SK-N-DZ (cell line): Measurements from ENCODE around the gene ACSM2A.
"Not testable (repeated sequence)": the region's sequence is repeated elsewhere in the genome, so short reads cannot be mapped to it uniquely, and the experiment has no call there.

Experiments
- DNase-seq: peaks from one replicate; pipeline ENCODE4 v3.0.0-alpha.2; 2015; ENCODE audit warnings: low spot score

The ACSM2A gene

GRCh38 chr16:20453633-20454032 lies 2.3 kb downstream of the ACSM2A start:
- not testable (repeated sequence) for DNase-seq

DNA sequence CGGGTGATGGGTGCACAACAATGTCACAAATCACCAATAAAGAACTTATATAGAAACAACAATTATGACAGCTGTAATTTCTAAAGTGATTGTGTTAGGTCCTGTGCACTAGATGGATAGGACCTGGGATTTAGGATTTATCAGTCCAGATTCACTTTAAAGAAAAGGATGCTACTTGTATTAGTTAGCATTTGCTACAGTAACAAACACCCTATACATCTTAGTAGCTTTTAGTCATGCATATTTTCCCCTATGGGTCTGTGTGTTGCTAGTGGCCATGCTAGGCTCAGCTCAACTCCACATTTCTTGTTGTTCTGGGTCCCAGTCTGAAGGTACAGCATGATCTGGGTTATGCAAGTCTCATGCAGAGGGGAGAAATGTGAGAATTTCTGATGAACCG lies 7.9 kb downstream of the ACSM2A start:
- DNase-seq: not testable (repeated sequence)

GRCh38 chr16:20460313-20460712 lies 9.0 kb downstream of the ACSM2A start:
- DNase-seq: not testable (repeated sequence)

DNA sequence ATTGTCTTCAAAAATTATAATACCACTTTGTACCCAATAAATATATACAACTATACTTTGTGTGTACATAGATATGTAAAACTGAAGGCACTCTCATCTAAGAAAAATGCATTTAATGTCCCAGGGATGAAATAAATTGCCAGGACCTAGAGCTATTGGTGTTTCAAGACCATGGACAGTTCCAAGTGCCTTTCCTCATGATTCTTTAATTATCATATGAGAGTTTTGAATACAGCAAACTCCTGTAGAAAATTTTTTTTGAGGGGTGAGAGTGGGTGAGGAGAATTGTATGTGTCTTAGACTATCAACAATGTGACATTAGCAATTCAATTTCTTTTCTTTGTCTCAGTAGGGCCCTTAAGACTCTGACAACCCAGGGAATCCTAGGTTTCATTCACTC lies 17.6 kb downstream of the ACSM2A start:
- DNase-seq: not testable (repeated sequence)

- DNase-seq: not testable (repeated sequence)
Observed at GRCh38 chr16:20469930-20470329, 18.6 kb downstream of the ACSM2A start.

DNA sequence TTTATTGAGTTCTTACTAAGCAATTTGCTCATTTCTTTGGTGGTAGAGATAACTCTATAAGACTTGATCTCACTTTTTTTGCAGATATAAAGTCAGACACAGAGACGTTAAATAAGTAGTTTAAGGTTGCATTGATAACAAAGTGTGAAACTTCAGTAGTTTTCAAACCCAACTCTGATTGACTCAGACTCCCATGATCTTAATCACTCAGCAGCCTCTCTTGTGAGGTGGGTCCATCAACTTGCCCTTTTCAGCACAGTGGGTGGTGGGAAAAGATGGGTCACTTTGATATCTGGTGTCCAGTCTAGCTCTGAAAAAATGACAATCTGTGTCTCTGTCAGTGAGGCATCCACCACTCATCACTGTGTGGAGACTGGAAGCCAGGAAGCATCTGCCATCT lies 19.4 kb downstream of the ACSM2A start:
- not testable (repeated sequence) for DNase-seq

DNA sequence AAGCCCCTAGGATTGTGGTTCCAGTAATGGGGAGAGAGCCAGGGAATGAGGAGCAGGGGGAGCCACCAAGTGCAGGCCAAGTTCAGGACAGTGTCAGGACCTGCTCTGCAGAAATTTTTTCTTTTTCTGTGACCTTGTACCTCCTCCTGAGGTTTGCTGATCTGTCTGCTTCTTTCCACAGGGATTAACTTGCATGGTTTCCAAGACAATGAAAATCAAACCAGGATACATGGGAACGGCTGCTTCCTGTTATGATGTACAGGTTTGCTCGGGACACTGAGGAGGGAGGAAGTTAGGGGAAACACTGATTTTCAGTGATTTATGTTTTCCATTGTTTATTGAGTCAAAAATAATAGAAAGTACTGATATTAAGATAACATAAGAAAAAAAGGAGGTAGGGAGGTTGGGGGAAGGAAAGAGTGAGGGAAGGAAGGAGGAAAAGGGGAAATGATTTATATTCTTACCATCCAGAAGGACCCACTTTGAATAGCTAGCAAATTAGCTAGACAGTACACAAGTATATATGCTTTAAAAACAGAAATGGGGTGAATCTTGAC lies 25.9 kb downstream of the ACSM2A start:
- not testable (repeated sequence) for DNase-seq

DNA sequence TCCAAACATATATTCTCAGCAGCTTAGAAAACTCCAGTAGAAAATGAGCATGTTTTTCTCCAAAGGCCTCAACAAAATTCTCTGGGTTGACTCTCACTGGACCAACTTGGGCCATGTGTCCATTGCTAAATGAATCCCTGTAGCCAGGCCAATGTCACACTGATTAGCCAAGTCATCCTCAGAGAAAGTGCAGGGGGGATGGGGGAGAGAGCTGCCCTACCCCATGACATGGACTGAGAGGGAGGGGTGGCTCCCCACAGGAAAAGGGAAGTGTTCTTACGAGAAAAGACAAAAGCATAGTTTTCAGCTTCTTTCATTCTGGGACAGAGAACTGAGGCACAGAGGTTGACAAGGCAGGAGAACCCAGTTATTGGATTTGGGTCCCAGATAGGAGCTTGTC lies 32.7 kb downstream of the ACSM2A start:
- DNase-seq: not testable (repeated sequence)

DNA sequence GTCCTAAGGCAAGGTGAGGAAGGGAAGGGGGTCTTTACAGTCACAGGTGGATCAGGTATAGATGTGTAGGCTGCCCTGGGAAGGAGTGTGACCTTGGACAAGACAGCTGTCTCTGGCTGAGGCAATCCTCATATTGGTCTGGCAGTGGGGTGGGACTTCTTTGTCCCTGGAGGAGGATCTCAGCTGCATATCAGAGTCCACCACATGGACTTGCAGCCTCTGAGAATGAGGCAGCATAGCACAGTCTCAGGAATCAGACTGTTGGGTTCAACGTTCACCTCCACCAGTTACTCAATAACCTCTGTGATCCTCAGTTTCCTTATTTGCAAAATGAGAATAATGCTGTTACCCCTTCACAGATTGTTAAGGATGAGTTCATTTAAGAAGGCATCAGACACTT lies 33.4 kb downstream of the ACSM2A start:
- DNase-seq: no peak

DNA sequence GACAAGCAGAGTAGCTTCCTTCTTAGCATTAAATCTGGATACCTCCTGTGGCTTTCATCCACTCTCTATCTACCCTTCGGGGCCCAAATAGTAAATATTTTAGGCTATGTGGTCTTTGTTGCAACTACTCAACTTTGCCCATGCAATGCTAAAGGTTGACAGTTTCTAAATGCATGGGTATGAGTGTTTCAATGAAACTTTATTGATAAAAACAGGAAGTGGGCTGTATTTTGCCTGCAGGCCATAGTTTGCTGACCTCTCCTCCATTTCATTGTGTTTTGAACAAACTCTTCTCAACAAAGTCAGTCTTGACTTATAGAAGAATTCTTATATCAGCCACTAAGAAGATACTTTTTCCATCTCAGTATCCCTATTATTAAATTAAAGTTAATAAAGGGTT lies 34.1 kb downstream of the ACSM2A start:
- DNase-seq: no peak

DNA sequence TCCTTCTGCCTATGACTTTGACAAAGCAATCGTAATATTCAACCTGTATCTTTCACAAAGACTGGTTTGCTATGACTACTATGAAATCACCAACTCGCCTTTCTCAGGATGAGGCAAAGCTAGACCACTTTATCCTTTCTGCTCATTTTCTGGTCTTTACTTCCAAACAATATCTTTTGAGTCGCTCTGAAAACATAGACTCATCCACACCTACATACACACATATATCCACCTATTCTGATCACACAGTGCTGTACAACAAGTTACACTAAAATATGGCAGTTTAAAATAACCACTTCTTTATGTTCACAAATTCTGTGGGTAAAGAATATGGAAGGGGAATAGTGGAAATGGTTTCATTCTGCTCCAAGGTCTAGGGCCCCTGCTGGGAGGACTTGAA lies 39.7 kb downstream of the ACSM2A start:
- not testable (repeated sequence) for DNase-seq

- not testable (repeated sequence) for DNase-seq
Observed at GRCh38 chr16:20491448-20491847, 40.1 kb downstream of the ACSM2A start.

DNA sequence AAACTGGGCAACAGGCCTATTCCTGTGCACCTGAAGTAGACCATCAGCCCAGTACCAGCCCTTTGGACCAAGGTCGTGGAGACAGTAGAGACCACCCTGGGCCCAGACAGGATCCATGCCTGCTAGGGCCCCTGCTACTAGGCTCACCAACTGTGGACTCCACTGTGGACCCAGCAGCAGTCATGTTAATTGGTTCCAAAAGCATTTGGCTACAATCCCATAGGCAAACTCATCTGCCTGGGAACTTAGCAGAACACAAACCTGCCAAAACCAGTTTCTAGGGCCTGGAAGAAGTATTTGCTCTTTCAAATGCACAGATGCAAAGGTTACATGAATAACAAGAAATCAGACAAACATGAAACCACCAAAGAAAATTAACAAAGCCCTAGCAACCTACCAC lies 53.1 kb downstream of the ACSM2A start:
- DNase-seq: no peak

DNA sequence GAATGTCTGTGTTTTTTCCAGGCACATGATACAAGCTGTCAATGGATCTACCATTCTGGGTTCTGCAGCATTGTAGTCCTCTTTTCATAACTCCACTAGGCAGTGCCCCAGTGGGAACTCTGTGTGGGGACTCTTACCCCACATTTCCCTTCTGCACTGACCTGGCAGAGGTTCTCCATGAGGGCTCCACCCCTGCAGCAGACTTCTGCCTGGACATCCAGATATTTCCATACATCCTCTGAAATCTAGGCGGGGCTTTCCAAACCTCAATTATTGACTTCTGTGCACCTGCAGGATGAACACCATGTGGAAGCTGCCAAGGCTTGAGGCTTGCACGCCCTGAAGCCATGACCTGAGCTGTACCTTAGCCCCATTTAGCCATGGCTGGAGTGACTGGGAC lies 56.0 kb downstream of the ACSM2A start:
- no peak for DNase-seq

DNA sequence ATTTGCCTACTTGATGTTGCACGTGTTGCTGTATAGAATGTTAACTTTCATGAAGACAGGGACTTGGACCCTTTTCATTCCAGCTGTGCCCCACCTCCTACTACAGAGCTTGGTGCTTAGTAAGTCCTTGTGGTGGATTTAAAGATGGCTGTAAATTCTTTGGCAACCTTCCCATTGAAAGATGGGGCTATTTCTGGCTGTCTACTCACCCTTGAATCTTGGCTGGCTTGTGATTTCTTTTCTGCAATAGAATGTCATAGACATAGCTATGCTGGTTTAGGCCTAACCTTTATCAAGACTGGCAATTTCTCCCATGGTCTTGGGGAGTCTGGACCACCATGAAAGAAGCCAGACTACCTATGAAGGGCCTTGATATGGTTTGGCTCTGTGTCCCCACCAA lies 59.0 kb downstream of the ACSM2A start:
- no peak for DNase-seq

- DNase-seq: no peak
Observed at GRCh38 chr16:20515688-20516090, 64.4 kb downstream of the ACSM2A start.

GRCh38 chr16:20517149-20517548 lies 65.8 kb downstream of the ACSM2A start:
- DNase-seq: no peak

- no peak for DNase-seq
Observed at GRCh38 chr16:20519231-20519630, 67.9 kb downstream of the ACSM2A start.

- DNase-seq: no peak
Observed at GRCh38 chr16:20520103-20520502, 68.8 kb downstream of the ACSM2A start.

- not testable (repeated sequence) for DNase-seq
Observed at GRCh38 chr16:20531795-20532194, 80.5 kb downstream of the ACSM2A start.

DNA sequence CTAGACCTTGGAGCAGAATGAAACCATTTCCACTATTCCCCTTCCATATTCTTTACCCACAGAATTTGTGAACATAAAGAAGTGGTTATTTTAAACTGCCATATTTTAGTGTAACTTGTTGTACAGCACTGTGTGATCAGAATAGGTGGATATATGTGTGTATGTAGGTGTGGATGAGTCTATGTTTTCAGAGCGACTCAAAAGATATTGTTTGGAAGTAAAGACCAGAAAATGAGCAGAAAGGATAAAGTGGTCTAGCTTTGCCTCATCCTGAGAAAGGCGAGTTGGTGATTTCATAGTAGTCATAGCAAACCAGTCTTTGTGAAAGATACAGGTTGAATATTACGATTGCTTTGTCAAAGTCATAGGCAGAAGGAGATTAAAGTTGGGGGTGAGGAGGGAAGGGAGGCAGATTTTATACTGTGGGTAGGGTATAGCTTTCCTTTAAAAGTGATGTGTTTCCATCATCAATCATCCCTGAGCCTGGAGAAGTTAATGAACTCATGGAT lies 81.0 kb downstream of the ACSM2A start:
- DNase-seq: not testable (repeated sequence)

DNA sequence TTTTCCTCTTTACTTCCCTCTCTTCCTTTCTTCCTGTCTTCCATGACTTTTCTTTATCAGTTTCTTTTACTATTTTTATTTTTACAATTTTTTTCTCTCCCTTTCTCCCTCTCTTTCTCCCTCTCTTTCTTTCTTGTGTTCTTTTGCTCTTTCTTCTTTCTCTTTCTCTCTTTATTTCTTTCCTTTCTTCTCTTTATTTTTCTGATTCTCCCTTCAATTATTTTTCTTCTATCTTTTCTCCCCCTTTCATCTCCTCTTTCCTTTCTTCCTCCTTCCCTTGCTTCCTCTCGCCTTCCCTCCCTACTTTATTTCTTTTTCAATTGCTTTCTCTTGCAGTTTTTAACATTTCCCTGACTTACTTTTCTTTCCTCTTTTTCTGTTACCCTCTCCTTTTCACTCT lies 85.3 kb downstream of the ACSM2A start:
- DNase-seq: not testable (repeated sequence)
